ACC112 (cell line): ENCODE results near the gene PATJ.
"Not testable (repeated sequence)": the region's sequence is repeated elsewhere in the genome, so short reads cannot be mapped to it uniquely, and the experiment has no call there.

Experiments
- H2AFZ ChIP-seq: fragments of 200-600 bp; sonication (generic); one replicate; pipeline ENCODE4 v1.6.0; 2017; ENCODE audit warnings: antibody characterized with exemption, low read length; ENCODE audit not compliant: unreplicated experiment
- H3K27ac ChIP-seq: fragments of 200-600 bp; sonication (generic); 2 replicates; pipeline ENCODE4 v1.5.1; 2014; ENCODE audit warnings: low read depth, mild to moderate bottlenecking, antibody characterized with exemption, low read length, moderate library complexity
- H3K27me3 ChIP-seq: fragments of 200-600 bp; sonication (generic); 2 replicates; pipeline ENCODE4 v1.6.1; 2014; ENCODE audit warnings: mild to moderate bottlenecking, antibody characterized with exemption, low read length, moderate library complexity, mixed read lengths; ENCODE audit not compliant: insufficient read depth
- H3K36me3 ChIP-seq: fragments of 200-600 bp; sonication (generic); 2 replicates; pipeline ENCODE4 v1.6.1; 2016; ENCODE audit warnings: mild to moderate bottlenecking, antibody characterized with exemption, low read length, moderate library complexity, mixed read lengths; ENCODE audit not compliant: insufficient read depth
- H3K4me1 ChIP-seq: fragments of 200-600 bp; sonication (generic); one replicate; pipeline ENCODE4 v1.6.1; 2016; ENCODE audit warnings: low read length, mixed read lengths; ENCODE audit not compliant: insufficient read depth, unreplicated experiment, control insufficient read depth
- H3K4me3 ChIP-seq: fragments of 200-600 bp; sonication (generic); 2 replicates; pipeline ENCODE4 v1.5.1; 2014; ENCODE audit warnings: mild to moderate bottlenecking, low read depth, low read length
- H3K79me2 ChIP-seq: fragments of 200-600 bp; sonication (generic); one replicate; pipeline ENCODE4 v1.6.0; 2016; ENCODE audit warnings: low read length; ENCODE audit not compliant: control insufficient read depth, unreplicated experiment, insufficient read depth

The PATJ gene

DNA sequence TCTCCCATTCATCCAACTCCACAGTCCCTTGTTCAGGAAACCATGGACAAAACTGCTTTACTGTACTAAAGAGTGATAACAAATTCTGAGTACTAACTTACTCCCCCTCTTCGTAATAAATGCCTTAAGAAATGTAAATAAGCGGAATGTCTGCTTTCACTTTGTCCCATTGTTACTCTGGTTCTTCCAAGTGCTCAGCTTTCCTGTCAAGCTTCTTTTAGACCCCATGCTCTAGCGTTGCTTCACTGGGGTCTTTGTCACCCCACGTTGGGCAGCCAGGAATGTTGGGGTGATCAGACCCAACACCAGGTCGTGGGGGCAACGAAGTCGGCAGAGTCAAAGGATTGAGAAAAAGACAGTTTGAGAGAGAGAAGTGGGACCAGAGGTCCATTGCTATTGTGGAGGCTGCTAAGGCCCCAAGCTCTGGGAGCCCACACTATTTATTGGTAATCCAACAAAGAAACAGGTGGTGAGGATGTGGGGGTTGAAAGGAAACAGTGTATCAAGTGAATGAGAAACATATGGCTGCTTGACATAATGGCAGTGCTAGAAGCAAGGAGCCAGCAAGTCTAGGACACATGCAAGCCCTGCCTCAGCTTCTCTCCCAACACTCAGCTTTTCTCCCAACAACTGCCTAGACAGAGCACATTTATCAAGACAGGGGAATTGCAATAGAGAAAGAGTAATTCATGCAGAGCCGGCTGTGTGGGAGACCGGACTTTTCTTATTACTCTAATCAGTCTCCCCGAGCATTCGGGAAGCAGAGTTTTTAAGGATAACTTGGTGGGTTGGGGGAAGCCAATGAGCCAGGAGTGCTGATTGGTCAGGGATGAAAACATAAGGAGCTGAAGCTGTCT lies 441.1 kb downstream of the PATJ start:
- not testable (repeated sequence) for H2AFZ ChIP-seq, H3K27ac ChIP-seq, H3K4me3 ChIP-seq, H3K79me2 ChIP-seq, H3K4me1 ChIP-seq, H3K36me3 ChIP-seq
- H3K27me3 ChIP-seq = peaks cover 34% of the 10 kb centered on the region

DNA sequence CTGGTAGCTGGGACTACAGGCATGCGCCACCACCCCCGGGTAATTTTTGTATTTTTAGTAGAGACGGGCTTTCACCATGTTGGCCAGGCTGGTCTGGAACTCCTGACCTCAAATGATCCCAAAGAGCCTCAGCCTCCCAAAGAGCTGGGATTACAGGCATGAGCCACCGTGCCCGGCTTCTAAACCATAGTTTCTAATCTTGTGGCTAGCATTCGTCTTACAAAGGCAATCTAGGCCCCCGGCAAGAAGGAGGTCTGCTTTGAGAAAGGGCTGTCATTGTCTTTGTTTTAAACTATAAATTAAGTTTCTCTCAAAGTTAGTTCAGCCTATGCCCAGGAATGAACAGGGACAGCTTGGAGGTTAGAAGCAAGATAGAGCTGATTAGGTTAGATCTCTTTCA lies 442.1 kb downstream of the PATJ start:
- no peak overlapping the region for H3K4me3 ChIP-seq
- no peaks in the 10 kb centered on the region for H3K4me1 ChIP-seq
- H3K27me3 ChIP-seq = peaks cover 29% of the 10 kb centered on the region
- H3K79me2 ChIP-seq = no peaks in the 10 kb centered on the region
- no peak overlapping the region for H3K27ac ChIP-seq
- H2AFZ ChIP-seq = no peak overlapping the region
- H3K36me3 ChIP-seq = no peaks in the 10 kb centered on the region

DNA sequence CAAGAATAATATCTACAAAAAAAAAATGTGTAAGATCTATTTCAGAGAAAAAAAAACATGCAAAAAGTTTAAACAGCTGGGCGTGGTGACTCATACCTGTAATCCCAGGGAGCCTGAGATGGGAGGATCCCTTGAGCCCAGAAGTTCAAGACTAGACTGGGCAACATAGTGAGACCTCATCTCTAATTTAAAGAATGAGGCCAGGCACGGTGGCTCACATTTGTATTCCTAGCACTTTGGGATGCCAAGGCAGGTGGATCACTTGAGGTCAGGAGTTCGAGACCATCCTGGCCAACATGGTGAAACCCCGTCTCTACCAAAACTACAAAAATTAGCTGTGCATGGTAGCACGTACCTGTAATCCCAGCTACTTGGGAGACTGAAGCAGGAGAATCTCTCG lies 443.0 kb downstream of the PATJ start:
- H2AFZ ChIP-seq, H3K79me2 ChIP-seq, H3K36me3 ChIP-seq, H3K4me3 ChIP-seq, H3K4me1 ChIP-seq, H3K27ac ChIP-seq: not testable (repeated sequence)
- H3K27me3 ChIP-seq = peaks cover 24% of the 10 kb centered on the region

DNA sequence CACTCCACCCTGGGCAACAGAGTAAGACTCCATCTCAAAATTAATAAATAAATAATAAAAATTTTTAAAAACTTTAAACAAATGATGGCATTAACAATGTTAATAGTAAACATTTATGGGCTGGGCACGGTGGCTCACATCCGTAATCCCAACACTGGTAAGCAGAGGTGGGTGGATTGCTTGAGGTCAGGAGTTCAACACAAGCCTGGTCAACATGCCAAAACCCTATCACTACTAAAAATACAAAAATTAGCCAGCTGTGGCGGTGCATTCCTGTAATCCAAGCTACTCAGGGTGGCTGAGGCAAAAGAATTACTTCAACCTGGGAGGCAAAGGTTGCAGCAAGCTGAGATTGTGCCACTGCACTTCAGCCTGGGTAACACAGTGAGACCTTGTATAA lies 443.4 kb downstream of the PATJ start:
- no peak overlapping the region for H3K27ac ChIP-seq
- no peak overlapping the region for H3K4me3 ChIP-seq
- no peaks in the 10 kb centered on the region for H3K4me1 ChIP-seq
- H3K36me3 ChIP-seq = no peaks in the 10 kb centered on the region
- no peak overlapping the region for H2AFZ ChIP-seq
- H3K79me2 ChIP-seq = no peaks in the 10 kb centered on the region
- peaks cover 19% of the 10 kb centered on the region for H3K27me3 ChIP-seq

DNA sequence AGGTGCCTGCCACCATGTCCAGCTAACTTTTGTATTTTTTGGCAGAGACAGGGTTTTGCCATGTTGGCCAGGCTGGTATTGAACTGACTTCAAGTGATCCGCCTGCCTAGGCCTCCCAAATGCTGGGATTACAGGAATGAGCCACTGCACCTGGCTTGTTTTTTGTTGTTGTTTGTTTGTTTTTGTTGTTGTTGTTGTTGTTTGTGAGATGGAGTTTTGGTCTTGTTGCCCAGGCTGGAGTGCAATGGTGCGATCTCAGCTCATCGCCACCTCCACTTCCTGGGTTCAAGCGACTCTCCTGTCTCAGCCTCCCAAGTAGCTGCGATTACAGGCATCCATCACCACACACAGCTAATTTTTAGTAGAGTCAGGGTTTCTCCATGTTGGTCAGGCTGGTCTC lies 445.3 kb downstream of the PATJ start:
- no peak overlapping the region for H3K27ac ChIP-seq
- H3K4me1 ChIP-seq = no peaks in the 10 kb centered on the region
- H3K4me3 ChIP-seq = no peak overlapping the region
- H3K27me3 ChIP-seq = peaks cover 5% of the 10 kb centered on the region; the same call in 1 of the 2 replicates
- H3K79me2 ChIP-seq = no peaks in the 10 kb centered on the region
- H2AFZ ChIP-seq = no peak overlapping the region
- H3K36me3 ChIP-seq = no peaks in the 10 kb centered on the region

DNA sequence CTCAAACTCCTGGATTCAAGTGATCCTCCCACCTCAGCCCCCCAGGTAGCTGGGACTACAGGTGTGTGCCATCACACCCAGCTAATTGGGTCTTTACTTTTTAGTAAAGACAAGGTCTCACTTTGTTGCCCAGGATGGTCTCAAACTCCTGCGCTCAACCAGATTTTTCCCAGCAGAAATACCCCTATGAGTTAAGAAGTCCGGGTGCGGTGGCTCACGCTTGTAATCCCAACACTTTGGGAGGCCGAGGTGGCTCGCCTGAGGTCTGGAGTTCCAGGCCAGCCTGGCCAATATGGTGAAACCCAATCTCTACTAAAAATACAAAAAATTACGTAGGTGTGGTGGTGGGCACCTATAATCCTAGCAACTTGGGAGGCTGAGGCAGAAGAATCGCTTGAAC lies 445.8 kb downstream of the PATJ start:
- Histone ChIP-seq H3K79me2 (no peaks in the 10 kb centered on the region), H3K27me3 (0 out of 2 replicates have a peak, but pooled peaks cover 2% of the 10 kb centered on the region), H3K27ac (no peak overlapping the region), H3K36me3 (no peaks in the 10 kb centered on the region), H3K4me3 (no peak overlapping the region), H3K4me1 (no peaks in the 10 kb centered on the region), H2AFZ (no peak overlapping the region)

DNA sequence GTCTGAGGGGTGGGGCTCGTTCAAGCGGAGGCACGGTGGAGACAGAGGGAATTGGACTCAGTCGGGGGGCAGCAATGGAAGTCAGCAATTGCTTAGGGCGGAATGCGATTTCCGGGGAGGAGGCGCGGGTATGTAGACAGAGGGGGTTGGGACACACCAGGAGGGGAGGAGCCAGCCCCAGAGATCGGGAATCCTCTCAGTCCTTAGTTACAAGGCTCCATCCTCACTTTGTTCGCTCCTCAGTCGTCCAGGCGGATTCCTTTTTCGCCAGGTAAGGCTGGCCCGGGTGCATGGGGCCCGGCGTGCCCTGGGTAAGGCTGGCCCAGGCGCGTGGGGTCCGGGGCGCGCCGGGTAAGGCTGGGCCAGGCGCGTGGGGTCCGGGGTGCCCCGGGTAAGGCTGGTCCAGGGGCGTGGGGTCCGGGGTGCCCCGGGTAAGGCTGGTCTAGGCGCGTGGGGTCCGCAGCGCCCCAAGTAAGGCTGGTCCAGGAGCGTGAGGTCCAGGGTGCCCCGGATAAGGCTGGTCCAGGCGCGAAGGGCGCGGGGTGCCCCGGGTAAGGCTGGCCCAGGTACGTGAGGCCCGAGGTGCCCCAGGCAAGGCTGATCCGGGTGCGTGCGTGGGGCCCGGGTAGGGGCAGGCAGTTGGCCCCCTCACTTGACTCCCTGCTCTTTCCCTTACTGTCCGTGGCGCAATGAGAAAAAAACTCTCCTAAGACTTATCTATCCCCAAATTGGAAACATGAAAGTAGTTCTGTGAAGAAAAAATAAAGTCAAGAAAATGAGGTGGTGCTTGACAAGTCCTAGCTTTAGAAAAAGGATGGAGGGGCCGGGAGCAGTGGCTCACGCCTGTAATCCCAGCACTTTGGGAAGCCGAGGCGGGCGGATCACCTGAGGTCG lies 452.6 kb downstream of the PATJ start, which contains the start of gene L1TD1:
Gene L1TD1 (plus strand): TSS at position 199 of the 894 bp plus-strand sequence. CDS start 11,780 bp downstream, outside the sequence.
- no peaks in the 10 kb centered on the region for H3K36me3 ChIP-seq
- no peak within 1 kb of the TSS for H2AFZ ChIP-seq
- no peaks in the 10 kb centered on the region for H3K79me2 ChIP-seq
- H3K4me1 ChIP-seq = no peaks in the 10 kb centered on the region
- no peak within 1 kb of the TSS for H3K4me3 ChIP-seq
- no peak within 1 kb of the TSS for H3K27ac ChIP-seq
- peaks cover 22% of the 10 kb centered on the region for H3K27me3 ChIP-seq

DNA sequence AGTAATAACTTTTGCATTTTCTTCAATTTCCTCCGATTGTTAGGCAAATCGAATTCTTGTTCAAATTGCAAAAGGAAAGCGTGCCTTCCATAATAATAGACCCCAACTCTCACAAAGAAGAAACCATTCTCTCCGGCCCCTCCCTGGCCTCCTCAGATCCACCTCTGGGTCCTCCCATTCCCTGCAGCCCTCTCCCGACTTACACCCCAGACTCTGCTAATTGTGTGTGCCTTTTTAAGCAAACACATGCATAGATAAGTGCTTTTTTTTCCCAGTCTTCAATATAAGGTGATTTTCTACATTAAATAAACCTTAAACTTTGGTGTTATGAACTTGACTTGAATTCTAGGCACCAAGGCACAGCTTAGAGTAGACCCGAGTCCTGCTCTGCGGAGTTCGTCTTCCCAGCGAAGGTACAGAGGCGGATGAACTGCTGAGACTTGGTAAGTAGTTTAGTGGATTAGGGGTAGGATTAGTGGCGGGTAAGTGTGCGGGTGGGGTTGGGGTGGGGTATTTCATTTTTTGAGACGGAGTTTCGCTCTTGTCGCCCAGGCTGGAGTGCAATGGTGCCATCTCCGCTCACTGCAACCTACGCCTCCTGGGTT lies 453.9 kb downstream of the PATJ start:
- Histone ChIP-seq H3K27ac (no peak overlapping the region), H3K79me2 (no peaks in the 10 kb centered on the region), H3K4me1 (no peaks in the 10 kb centered on the region), H3K4me3 (no peak overlapping the region), H2AFZ (no peak overlapping the region), H3K27me3 (peaks cover 22% of the 10 kb centered on the region), H3K36me3 (no peaks in the 10 kb centered on the region)

DNA sequence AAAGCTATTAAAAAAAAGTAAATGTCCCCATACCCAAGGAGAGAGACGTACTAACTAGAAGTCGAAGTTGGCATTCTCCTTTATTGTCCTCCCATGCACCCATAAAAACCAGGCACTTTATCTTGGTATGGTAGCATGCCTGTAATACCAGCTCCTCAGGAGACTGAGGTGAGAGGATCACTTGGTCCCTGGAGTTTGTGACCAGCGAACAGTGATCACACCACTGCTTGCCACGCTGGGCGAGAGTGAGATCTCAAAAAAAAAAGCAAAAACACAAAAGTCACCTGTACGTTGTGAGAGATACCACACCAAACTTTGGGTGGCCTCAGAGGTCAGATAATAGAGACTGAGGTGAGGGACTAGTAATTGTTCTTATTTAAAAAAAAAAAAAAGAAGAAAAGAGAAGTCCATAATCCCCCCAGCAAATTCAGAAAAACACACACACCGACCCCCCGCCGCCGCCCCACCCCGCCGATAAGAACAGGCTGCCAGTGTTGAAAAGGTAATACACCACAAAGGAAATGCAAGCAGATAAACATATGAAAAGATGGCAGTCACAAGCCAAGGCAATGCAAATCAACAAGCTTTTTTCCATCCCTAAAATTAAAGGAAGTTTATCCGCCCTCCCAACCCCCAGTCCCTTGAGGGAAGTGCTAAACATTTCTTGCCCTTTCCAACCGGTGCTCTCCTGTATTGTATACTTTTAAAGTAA lies 455.9 kb downstream of the PATJ start:
- no peak overlapping the region for H2AFZ ChIP-seq
- H3K79me2 ChIP-seq = no peaks in the 10 kb centered on the region
- H3K4me3 ChIP-seq = no peak overlapping the region
- H3K36me3 ChIP-seq = no peaks in the 10 kb centered on the region
- peaks cover 22% of the 10 kb centered on the region for H3K27me3 ChIP-seq
- no peak overlapping the region for H3K27ac ChIP-seq
- H3K4me1 ChIP-seq = no peaks in the 10 kb centered on the region

DNA sequence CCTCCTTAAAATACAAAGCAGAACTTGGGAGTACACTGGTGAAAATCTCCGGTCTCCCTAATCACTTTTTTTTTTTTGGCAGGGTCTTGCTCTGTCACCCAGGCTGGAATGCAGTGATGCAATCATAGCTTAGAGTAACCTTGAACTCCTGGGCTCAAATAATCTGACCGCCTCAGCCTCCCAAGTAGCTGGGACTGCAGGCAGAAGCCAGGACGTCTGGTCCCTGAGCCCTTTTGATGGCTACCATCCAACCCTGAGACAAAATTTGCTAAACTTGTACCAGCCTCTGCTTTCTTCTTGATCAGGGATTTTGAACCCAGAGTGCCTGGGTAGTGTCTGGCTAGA lies 456.5 kb downstream of the PATJ start:
- Histone ChIP-seq H3K4me3 (no peak overlapping the region), H3K79me2 (no peaks in the 10 kb centered on the region), H3K27ac (no peak overlapping the region), H3K27me3 (peaks cover 22% of the 10 kb centered on the region), H2AFZ (no peak overlapping the region), H3K4me1 (no peaks in the 10 kb centered on the region), H3K36me3 (no peaks in the 10 kb centered on the region)
